Esophagus mucosa (tissue), 1 donor: Measurements from ENCODE around the gene REXO1. TPM values are rescaled to one million over a fixed set of nuclear protein-coding genes. Genes with fewer than 3 reads are reported as not detected.

ENCODE experiments used
- ATAC-seq: fragments of 200-7000 bp; cut with Tn5 transposase; one replicate; pipeline ENCODE4 v1.9.1; 2020
- total RNA-seq: library from RNA; stranded (reverse); gene quantifications from one replicate; pipeline ENCODE4 v1.2.4, GENCODE V29; 2023
- donor health status: DM: yes; HTN: yes; CAD: no.

REXO1 gene
- total RNA-seq, 1 donor from 2014 or later = 16.9 TPM

DNA sequence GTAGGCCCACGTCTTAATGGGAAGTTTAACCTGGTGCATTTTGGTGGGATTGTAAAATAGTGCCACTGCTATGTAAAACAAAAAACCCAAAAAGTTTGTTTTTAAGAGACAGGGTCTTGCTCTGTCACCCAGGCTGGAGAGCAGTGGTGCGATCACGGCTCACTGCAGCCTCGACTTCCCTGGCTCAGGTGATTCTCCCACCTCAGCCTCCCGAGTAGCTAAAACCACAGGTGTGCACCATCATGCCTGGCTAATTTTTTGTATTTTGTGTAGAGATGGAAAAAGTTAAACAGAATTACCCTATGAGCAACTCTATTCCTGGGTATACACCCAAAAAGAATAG, 820 bp upstream of the REXO1 start:
- ATAC-seq = no peak

GRCh38 chr19:1847684-1848398, 442 bp downstream of the REXO1 start:
- ATAC-seq = peak; percentile 27

- no peak for ATAC-seq
These were observed 967 bp downstream of the REXO1 start for GRCh38 chr19:1847348-1847683.

DNA sequence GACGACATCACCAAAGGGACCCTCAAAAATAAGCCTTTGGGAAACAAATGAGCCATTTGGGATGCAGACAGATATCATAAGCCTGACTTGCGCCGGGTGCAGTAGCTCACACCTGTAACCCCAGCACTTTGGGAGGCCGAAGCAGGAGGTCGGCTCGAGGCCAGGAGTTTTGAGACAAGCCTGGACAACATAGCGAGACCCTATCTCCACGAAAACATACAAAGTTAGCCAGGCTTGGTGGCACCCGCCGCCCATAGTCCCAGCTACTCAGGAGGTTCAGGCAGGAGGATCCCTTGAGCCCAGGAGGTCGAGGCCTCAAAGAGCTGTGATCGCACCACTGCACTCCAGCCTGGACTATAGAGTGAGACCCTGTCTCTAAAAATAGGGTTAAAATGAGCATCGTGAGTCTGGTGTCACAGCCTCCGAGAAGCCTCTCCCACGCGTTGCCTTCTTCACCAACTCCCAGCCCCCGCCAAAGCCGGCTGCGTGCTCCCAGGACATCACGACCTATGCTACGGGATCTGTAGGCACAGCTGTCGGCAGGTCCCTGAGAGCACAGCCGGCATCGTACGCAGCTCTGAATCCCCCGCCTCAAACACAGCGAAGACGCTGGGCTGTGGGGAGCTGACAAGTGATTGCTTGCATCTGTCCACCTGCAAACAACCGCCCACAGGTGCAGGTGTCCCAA, 1.6 kb downstream of the REXO1 start:
- ATAC-seq = no peak

GRCh38 chr19:1845642-1846041, 2.6 kb downstream of the REXO1 start:
- no peak for ATAC-seq

DNA sequence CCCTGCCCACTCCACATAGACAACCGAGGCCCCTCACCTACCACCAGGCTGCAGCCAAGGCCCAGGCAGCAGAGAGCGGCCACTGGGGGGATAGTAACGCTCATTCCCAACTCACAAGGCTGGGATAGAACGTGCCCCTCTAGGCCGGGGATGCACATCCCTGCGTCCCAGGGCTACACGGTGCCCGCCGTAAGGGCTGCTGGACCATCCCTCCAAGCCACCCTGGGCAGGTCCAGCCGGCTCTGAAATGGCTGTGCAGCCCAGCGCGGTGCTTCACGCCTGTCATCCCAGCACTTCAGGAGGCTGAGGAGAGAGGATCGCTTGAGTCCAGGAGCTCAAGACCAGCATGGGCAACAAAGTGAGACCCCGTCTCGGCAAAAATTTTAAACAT, 3.2 kb downstream of the REXO1 start:
- no peak for ATAC-seq

- peak; percentile 1 for ATAC-seq
These were observed 3.7 kb downstream of the REXO1 start for GRCh38 chr19:1844513-1845124.

DNA sequence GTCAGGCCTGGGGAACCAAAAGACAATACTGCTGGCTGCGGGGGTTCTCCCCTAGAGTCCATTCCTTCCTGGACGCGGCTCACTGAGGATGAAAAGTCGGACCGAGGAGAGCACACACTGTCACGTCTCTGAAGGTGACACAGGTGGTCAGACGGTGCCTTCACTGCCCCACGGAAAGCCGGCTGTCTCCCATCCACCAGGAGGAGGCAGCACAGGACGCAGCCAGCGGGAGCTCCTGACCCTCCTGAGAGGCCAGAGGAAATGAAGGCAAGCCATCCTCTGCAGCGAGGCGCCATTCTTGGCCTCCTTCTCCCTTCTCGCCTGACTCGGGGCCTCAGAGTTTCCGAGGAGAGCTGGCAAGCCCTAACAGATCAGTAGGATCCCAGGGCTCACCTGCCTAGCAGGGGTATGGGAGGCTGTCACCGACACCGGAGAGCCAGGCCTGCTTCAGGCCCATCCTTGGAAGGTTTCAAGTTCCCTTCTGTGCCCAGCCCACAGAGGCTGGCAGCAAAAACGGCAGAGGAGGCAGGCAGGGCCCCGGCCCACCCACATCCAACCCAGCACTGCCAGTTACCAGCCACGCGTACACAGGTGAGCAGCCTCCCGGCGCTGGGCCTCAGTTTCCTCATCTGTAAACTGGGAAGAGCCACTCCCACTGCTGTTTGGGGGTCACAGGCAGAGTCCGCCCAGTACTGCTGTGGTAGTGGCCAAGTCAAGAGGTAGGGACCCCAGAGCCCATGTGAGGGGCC, 4.5 kb downstream of the REXO1 start:
- no peak for ATAC-seq

- ATAC-seq = no peak
These were observed 5.2 kb downstream of the REXO1 start for GRCh38 chr19:1843116-1843515.

GRCh38 chr19:1841209-1841924, 6.9 kb downstream of the REXO1 start:
- ATAC-seq = no peak

- ATAC-seq = no peak
These were observed 7.7 kb downstream of the REXO1 start for GRCh38 chr19:1840541-1841115.

GRCh38 chr19:1839658-1840540, 8.4 kb downstream of the REXO1 start:
- no peak for ATAC-seq

DNA sequence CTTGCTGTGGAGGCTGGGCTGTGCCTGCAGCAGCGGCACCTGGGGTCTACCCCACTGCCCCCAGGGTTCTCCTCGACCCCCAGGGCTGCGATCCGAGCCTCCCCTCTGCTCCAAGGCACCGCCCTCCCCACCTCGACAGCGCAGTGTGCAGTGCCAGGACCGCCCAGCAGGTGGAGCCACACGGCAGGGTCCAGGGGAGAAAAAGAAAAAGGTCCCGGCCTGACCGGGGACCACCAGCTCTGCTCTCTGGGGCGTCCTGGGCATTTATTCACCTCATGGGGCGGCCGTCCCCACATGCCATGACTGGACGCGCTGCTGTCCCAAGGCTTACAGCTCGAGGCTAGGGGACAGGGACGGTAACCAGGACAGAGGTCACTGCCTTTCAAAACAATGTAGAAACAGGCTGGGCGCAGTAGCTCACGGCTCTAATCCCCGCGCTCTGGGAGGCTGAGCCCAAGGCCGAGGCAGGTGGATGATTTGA, 10.6 kb downstream of the REXO1 start:
- ATAC-seq = peak; percentile 47

- ATAC-seq = peak; percentile 2
These were observed 11.1 kb downstream of the REXO1 start for GRCh38 chr19:1837222-1837565.

DNA sequence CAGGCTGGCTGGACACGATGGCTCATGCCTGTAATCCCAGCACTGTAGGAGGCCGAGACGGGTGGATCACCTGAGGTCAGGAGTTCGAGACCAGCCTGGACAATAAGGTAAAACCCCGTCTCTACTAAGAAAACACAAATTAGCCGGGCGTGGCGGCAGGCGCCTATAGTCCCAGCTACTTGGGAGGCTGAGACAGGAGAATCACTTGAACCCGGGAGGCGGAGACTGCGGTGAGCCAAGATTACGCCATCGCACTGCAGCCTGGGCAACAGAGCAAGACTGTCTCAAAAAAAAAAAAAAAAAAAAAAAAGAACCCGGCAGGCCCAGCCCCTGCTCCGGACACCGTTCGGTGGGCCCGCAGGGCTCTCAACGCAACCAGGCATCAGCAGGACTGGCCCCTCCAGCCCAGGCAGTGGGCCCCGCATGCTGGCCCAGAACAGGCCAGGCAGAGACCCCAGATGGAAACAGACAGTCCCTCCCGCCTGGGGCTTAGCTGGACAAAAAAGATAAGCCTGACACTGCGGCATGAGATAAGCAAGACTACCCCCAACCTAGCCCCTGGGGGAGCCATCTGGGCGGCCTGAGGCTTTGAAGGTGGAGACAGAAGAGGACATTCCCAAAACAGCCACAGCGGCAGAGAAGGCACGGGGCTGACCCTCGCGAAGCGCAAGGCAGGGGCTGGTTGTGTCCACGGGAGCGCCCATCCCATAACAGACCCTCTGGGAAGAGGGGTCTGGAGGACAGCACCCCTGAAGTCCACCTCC, 11.6 kb downstream of the REXO1 start:
- no peak for ATAC-seq

DNA sequence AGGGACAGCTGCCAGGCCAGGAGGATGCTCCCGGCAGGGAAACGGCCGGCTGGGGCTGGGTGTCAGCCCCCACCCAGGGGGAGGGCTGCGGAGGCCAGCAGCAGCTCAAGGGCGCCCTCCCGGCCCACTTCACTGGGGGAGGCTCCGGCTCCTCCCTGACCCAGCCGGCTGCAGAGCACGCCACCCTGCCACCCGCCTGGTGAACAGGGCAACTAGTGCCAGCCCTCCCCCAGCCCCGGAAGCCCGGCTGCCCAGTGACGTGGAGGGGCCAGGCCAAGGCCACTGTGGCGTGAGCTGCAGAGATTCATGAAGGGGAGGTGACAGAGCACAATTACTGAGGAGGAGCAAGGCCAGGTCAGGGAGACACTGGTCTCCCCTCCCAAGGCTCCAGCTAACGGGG, 14.7 kb downstream of the REXO1 start:
- no peak for ATAC-seq

GRCh38 chr19:1832046-1832663, 16.1 kb downstream of the REXO1 start:
- ATAC-seq = no peak

DNA sequence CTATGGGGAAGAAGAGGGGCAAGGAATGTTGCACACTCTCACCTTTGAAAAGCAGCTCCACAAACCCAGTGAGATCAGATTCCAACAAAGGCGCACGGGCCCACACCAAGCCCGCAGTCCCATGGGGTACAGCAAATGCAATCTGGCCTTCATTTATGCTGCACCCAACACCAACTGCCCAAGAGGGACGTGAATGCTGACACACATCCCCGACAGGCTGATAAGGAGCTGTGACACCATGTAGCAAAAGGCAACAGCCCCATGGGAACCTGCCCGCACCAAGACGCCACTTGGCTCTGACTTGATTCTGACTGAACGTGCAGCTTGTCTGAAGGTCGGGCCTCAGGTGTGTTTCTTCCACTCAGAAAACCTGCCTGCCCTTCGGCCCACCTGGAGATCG, 17.3 kb downstream of the REXO1 start:
- ATAC-seq = no peak

GRCh38 chr19:1830568-1830967, 17.7 kb downstream of the REXO1 start:
- no peak for ATAC-seq

DNA sequence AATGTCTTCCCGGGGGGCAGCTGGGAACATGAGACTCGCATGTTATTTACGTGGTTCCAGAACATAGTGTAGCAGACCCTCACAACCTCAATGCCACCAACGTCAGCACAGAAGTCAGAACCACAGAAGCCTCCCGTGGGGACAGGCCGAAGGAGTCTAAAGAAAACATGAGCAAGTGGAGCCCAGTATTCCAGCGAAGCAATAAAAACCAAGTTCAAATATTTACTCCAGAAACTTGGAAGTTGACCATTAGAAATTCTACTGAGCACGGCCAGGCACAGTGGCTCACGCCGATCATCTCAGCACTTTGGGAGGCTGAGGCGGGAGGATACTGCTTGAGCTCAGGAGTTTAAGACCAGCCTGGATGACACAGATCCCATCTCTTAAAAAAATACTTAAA, 18.3 kb downstream of the REXO1 start:
- no peak for ATAC-seq
